MM.1S (cell line): Measurements from ENCODE around the gene NR5A2.

Source experiments
- EZH2 ChIP-seq: fragments of 300-600 bp; sonication (generic); optimal IDR thresholded peaks from 2 replicates; pipeline ENCODE3; 2017; ENCODE audit warnings: low read depth, mild to moderate bottlenecking, antibody characterized with exemption, low read length, mixed read lengths
- TF ChIP-seq, protein P1 (sequence below): fragments of 300-600 bp; sonication (generic); IDR thresholded peaks from 2 replicates; pipeline ENCODE4 v1.5.1; 2016; ENCODE audit warnings: antibody characterized with exemption, low read length, mixed read lengths

DNA sequence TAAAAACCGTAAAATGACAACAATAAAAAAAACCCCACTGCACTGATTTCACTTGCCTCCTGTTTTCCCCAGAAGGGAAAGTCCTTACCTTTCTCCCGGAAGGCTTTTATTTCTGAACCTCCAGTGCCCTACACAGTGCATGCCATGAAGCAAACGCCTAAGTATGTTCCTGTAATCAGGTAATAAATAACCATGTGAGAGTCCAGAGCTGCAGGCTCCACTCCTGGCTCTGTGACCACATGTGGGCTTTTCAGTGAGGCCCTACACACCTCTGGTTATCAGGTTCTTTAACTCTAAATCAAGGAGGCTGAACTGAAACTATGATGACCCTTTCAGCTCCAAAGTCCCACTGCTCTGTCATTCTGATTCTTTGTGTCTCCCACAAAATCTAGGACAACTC is 20.8 kb upstream of the NR5A2 start:
- no peak for TF ChIP-seq EZH2
- TF ChIP-seq, protein P1, sequence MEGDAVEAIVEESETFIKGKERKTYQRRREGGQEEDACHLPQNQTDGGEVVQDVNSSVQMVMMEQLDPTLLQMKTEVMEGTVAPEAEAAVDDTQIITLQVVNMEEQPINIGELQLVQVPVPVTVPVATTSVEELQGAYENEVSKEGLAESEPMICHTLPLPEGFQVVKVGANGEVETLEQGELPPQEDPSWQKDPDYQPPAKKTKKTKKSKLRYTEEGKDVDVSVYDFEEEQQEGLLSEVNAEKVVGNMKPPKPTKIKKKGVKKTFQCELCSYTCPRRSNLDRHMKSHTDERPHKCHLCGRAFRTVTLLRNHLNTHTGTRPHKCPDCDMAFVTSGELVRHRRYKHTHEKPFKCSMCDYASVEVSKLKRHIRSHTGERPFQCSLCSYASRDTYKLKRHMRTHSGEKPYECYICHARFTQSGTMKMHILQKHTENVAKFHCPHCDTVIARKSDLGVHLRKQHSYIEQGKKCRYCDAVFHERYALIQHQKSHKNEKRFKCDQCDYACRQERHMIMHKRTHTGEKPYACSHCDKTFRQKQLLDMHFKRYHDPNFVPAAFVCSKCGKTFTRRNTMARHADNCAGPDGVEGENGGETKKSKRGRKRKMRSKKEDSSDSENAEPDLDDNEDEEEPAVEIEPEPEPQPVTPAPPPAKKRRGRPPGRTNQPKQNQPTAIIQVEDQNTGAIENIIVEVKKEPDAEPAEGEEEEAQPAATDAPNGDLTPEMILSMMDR: no peak
